Caco-2 (cell line): Measurements from ENCODE around the gene DBP. TPM values are rescaled to one million over a fixed set of nuclear protein-coding genes. Genes with fewer than 3 reads are reported as not detected.

Experiments
- BruUV-seq: library from RNA; stranded (reverse); fragments of 400-500 nt; replicated peaks from 2 replicates; lab custom pipeline; 2021; lab: Mats Ljungman, UMichigan
- CTCF ChIA-PET: fragments of 300-600 bp; sonication (Branson Sonifier 250); formaldehyde crosslinking; loops from one replicate; lab custom pipeline; 2022; ENCODE audit warnings: antibody characterized with exemption; lab: Charles Lee
- POLR2A ChIA-PET: fragments of 300-600 bp; sonication (Branson Sonifier 250); formaldehyde crosslinking; loops from one replicate; lab custom pipeline; 2022; ENCODE audit warnings: antibody characterized with exemption; lab: Charles Lee
- DNase-seq, 2 experiments: peaks; one replicate each; pipeline versions ENCODE4 v3.0.0 to v3.0.0-alpha.2; 2020 to 2022
- H3K27me3 ChIP-seq: replicated peaks from 2 replicates; pipeline ENCODE4 v1.6.0; 2011; ENCODE audit warnings: low read length; ENCODE audit not compliant: control insufficient read depth, insufficient read depth
- H3K36me3 ChIP-seq: 2 replicates; pipeline ENCODE4 v1.5.1; 2011; ENCODE audit warnings: low read length; ENCODE audit not compliant: control insufficient read depth, insufficient read depth
- H3K4me1 ChIP-seq: fragments of 250-450 bp; sonication (Bioruptor Pico); 2 replicates; pipeline ENCODE4 v1.5.1; 2020; ENCODE audit warnings: mild to moderate bottlenecking
- H3K4me3 ChIP-seq: 2 replicates; pipeline ENCODE4 v1.5.1; 2011; ENCODE audit warnings: low read depth, mild to moderate bottlenecking, control low read depth, low read length
- H3K9me3 ChIP-seq: fragments of 250-450 bp; sonication (Bioruptor Pico); 2 replicates; pipeline ENCODE4 v1.5.1; 2020; ENCODE audit warnings: mild to moderate bottlenecking, moderate library complexity
- H3K27ac Mint-ChIP-seq: one replicate; pipeline ENCODE4 v1.8.0; 2022; ENCODE audit warnings: mixed read lengths; ENCODE audit not compliant: unreplicated experiment
- H3K27me3 Mint-ChIP-seq: one replicate; pipeline ENCODE4 v1.8.0; 2022; ENCODE audit warnings: mixed read lengths; ENCODE audit not compliant: insufficient read depth, unreplicated experiment
- H3K36me3 Mint-ChIP-seq: one replicate; pipeline ENCODE4 v1.8.0; 2022; ENCODE audit warnings: mild to moderate bottlenecking, mixed read lengths; ENCODE audit not compliant: insufficient read depth, unreplicated experiment
- H3K4me1 Mint-ChIP-seq: one replicate; pipeline ENCODE4 v1.8.0; 2022; ENCODE audit warnings: low read depth, mixed read lengths; ENCODE audit not compliant: unreplicated experiment
- H3K4me3 Mint-ChIP-seq: one replicate; pipeline ENCODE4 v1.8.0; 2022; ENCODE audit warnings: mild to moderate bottlenecking, moderate library complexity, mixed read lengths; ENCODE audit not compliant: unreplicated experiment
- H3K9me3 Mint-ChIP-seq: one replicate; pipeline ENCODE4 v1.8.0; 2022; ENCODE audit warnings: mixed read lengths; ENCODE audit not compliant: unreplicated experiment
- intact Hi-C: fragments of 100-400 bp; cut with micrococcal nuclease; formaldehyde crosslinking; loops from one replicate; pipeline ENCODE4 v1.10.0; 2022; ENCODE audit not compliant: unreplicated experiment
- total RNA-seq: library from RNA; stranded (reverse); gene quantifications from 2 replicates; pipeline ENCODE4 v1.2.3, GENCODE V29; 2022
- TF ChIP-seq, protein P1 (sequence below), 2 experiments: fragments of 200-600 bp in 1 of 2; IDR thresholded peaks; 1 replicate in 1 of 2; 2 replicates in 1 of 2; pipeline versions ENCODE4 v1.5.1 to v1.8.0; 2011 to 2022; ENCODE audit warnings: antibody characterized with exemption in 1 of 2, control low read depth in 1 of 2, inconsistent platforms in 1 of 2, low read depth in 1 of 2, low read length in 1 of 2, mild to moderate bottlenecking in 1 of 2, moderate library complexity in 1 of 2; ENCODE audit not compliant: insufficient read depth in 1 of 2, severe bottlenecking in 1 of 2, unreplicated experiment in 1 of 2

Gene DBP
- total RNA-seq, 1 experiment from 2014 or later: 17.4 TPM

DNA sequence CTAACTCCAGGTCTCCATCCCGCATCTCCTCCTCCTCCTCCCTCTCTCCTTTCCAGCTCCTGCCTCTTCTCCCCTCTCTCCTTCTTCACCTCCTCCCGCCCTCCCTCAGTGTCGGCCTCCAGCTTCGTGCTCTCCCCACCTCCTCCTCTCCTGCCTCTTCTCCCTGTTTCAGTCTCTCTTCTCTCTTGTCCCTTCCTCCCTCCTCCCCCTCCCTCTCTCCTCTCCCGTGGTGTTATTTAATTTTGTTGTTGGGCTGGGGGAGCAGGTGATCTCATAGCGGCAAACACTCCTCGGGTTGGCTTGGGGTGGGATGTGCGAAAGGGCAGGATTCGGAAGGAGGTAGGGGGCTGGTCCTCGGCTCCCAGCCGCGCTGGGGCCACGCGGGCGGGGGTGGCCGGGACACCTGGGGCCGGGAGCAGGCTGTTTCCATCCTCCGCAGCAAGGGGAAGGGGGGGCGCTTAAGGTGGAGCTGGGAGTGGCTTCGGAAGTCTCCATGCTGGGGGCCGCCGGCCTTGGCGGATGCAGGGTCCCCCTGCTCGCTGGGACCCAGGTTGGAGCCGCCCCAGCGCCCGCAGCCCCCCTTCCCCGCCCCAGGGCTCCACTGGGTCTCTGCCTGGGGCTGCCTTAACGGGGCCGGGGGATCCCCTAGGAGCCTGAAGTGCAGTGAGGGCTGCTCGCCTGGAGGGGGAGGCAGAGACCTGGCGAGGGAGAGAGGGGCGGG, 9.0 kb upstream of the DBP start, which contains the start of gene CA11:
Gene CA11 (minus strand): TSS at position 187 of the 721 bp plus-strand sequence. CDS start 555 bp downstream, outside the sequence.
- Histone ChIP-seq H3K4me1 (peaks cover 9% of the 10 kb centered on the region; the same call in 1 of the 2 replicates), H3K9me3 (no peaks in the 10 kb centered on the region), H3K36me3 (no peaks in the 10 kb centered on the region), H3K4me3 (peak within 1 kb of the TSS; percentile 56), H3K27me3 (no peaks in the 10 kb centered on the region)
- Mint-ChIP-seq H3K4me1 (peaks cover 16% of the 10 kb centered on the region), H3K9me3 (no peaks in the 10 kb centered on the region), H3K27me3 (no peaks in the 10 kb centered on the region), H3K27ac (peak within 1 kb of the TSS; percentile 69), H3K4me3 (peak within 1 kb of the TSS; percentile 77), H3K36me3 (no peaks in the 10 kb centered on the region)
- TF ChIP-seq, protein P1, sequence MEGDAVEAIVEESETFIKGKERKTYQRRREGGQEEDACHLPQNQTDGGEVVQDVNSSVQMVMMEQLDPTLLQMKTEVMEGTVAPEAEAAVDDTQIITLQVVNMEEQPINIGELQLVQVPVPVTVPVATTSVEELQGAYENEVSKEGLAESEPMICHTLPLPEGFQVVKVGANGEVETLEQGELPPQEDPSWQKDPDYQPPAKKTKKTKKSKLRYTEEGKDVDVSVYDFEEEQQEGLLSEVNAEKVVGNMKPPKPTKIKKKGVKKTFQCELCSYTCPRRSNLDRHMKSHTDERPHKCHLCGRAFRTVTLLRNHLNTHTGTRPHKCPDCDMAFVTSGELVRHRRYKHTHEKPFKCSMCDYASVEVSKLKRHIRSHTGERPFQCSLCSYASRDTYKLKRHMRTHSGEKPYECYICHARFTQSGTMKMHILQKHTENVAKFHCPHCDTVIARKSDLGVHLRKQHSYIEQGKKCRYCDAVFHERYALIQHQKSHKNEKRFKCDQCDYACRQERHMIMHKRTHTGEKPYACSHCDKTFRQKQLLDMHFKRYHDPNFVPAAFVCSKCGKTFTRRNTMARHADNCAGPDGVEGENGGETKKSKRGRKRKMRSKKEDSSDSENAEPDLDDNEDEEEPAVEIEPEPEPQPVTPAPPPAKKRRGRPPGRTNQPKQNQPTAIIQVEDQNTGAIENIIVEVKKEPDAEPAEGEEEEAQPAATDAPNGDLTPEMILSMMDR (IDR thresholded peaks at IDR 0.05; ENCODE audit: insufficient read depth in 1 of 2, low read depth in 1 of 2, low read length in 1 of 2, severe bottlenecking in 1 of 2, unreplicated experiment in 1 of 2): peak; percentile 93 to 96
- peak; percentile 94 to 95 for DNase-seq
- BruUV-seq: no TSS peak
- ChIA-PET POLR2A (interaction anchor here (0.6 to 2.1 kb wide), 5 partner anchors 16 to 226 kb away, joined by 3 to 12 read pairs (median 5); partner anchors contain the start of genes PPP1R15A, RPL18 and SPHK2), CTCF (interaction anchor here (0.6 to 2.7 kb wide), 13 partner anchors 9 to 197 kb away, joined by 3 to 28 read pairs (median 6); partner anchors contain the start of genes DBP and FUT2)
- intact Hi-C loops: loop anchor here (1.0 to 5.0 kb wide), 5 partner anchors 9 to 138 kb away; partner anchors contain the start of gene DBP

DNA sequence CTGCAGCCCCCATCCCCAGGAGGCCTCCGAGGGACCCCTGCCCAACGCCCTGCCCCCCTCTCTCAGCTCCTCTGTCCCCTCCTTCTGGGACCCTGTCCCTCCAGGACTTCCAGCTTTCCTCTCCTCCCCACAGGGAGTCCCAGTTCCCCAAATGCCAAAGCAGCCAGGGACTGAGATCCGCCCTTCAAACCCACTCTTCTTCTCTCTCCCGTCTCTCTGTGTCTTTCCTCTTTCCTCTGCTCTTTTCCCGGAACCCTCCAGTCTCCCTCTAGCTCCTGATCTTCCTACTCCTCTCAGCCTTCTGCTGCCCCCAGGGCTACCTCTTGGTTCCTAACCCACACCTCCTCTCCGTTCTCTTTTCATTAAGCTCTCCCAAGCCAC, 8.4 kb upstream of the DBP start:
- H3K4me3 ChIP-seq: peak overlapping the region; percentile 56
- Mint-ChIP-seq H3K27ac (peak overlapping the region; percentile 69), H3K9me3 (no peaks in the 10 kb centered on the region), H3K4me1 (peaks cover 16% of the 10 kb centered on the region), H3K4me3 (peak overlapping the region; percentile 77), H3K36me3 (no peaks in the 10 kb centered on the region), H3K27me3 (no peaks in the 10 kb centered on the region)
- POLR2A ChIA-PET: interaction anchor here (0.6 to 2.1 kb wide), 6 partner anchors 15 to 226 kb away, joined by 3 to 12 read pairs (median 6); partner anchors contain the start of genes PPP1R15A, RPL18 and SPHK2
- intact Hi-C loops: loop anchor here (5.0 kb wide), 1 partner anchor 42 kb away; no protein-coding TSS in a partner anchor
- H3K9me3 ChIP-seq: no peaks in the 10 kb centered on the region
- no peaks in the 10 kb centered on the region for H3K27me3 ChIP-seq
- TF ChIP-seq, protein P1 (IDR thresholded peaks at IDR 0.05; ENCODE audit: insufficient read depth in 1 of 2, low read depth in 1 of 2, low read length in 1 of 2, severe bottlenecking in 1 of 2, unreplicated experiment in 1 of 2): no peak
- peaks cover 9% of the 10 kb centered on the region; the same call in 1 of the 2 replicates for H3K4me1 ChIP-seq
- H3K36me3 ChIP-seq: no peaks in the 10 kb centered on the region
- CTCF ChIA-PET: interaction anchor here (0.6 to 2.7 kb wide), 16 partner anchors 8 to 1308 kb away, joined by 3 to 28 read pairs (median 6); partner anchors contain the start of genes DBP and FUT2
- TSS peak; percentile 87 for BruUV-seq
- DNase-seq: peak; percentile 41 to 43
